Keratinocyte (primary cell): ENCODE measurements around the gene NVL. TPM values are rescaled to one million over a fixed set of nuclear protein-coding genes. Genes with fewer than 3 reads are reported as not detected.

Source experiments
- DNase-seq: peaks from one replicate; pipeline ENCODE4 v3.0.0-alpha.2; 2011; ENCODE audit warnings: low read depth, missing footprints, low spot score
- FAIRE-seq: peaks from 2 replicates; lab custom pipeline; 2011; peaks lifted over from hg19 to GRCh38; lab: Jason Lieb, UNC
- H2AFZ ChIP-seq: 2 replicates; pipeline ENCODE4 v1.6.0; 2012; ENCODE audit warnings: low read length, control low read depth, inconsistent platforms; ENCODE audit not compliant: control insufficient read depth
- H3K27ac ChIP-seq: 2 replicates; pipeline ENCODE4 v1.5.1; 2011; ENCODE audit warnings: low read length; ENCODE audit not compliant: control insufficient read depth, insufficient read depth
- H3K27me3 ChIP-seq: 3 replicates; pipeline ENCODE4 v1.6.0; 2011; ENCODE audit warnings: low read length; ENCODE audit not compliant: control insufficient read depth, insufficient read depth; ENCODE audit errors: extremely low read depth
- H3K36me3 ChIP-seq, 2 experiments: 2 replicates in 1 of 2; 3 replicates in 1 of 2; pipeline ENCODE4 v1.5.1; 2011; ENCODE audit warnings: low read length in 2 of 2, mild to moderate bottlenecking in 1 of 2; ENCODE audit not compliant: control insufficient read depth in 2 of 2, insufficient read depth in 2 of 2; ENCODE audit errors: extremely low read depth in 1 of 2
- H3K4me1 ChIP-seq: 3 replicates; pipeline ENCODE4 v1.5.1; 2011; ENCODE audit warnings: low read length; ENCODE audit not compliant: control insufficient read depth, insufficient read depth; ENCODE audit errors: extremely low read depth
- H3K4me2 ChIP-seq: 3 replicates; pipeline ENCODE4 v1.6.0; 2011; ENCODE audit warnings: low read depth, low read length; ENCODE audit not compliant: control insufficient read depth, insufficient read depth; ENCODE audit errors: extremely low read depth
- H3K4me3 ChIP-seq, 3 experiments: fragments of 200-600 bp in 1 of 3; sonication (generic) in 1 of 3; 2 replicates in 2 of 3; 3 replicates in 1 of 3; pipeline ENCODE4 v1.5.1; 2011 to 2016; ENCODE audit warnings: low read length in 3 of 3, mild to moderate bottlenecking in 3 of 3, control low read depth in 2 of 3, inconsistent platforms in 1 of 3, low read depth in 1 of 3, mixed read lengths in 1 of 3, mixed run types in 1 of 3, moderate library complexity in 1 of 3; ENCODE audit not compliant: control insufficient read depth in 2 of 3, insufficient read depth in 2 of 3; ENCODE audit errors: extremely low read depth in 1 of 3
- H3K79me2 ChIP-seq: 2 replicates; pipeline ENCODE4 v1.6.0; 2012; ENCODE audit warnings: low read length; ENCODE audit not compliant: control insufficient read depth, insufficient read depth
- H3K9ac ChIP-seq: 3 replicates; pipeline ENCODE4 v1.6.0; 2011; ENCODE audit warnings: low read length; ENCODE audit not compliant: control insufficient read depth, insufficient read depth; ENCODE audit errors: extremely low read depth
- H3K9me1 ChIP-seq: 3 replicates; pipeline ENCODE4 v1.6.0; 2011; ENCODE audit warnings: low read length; ENCODE audit not compliant: control insufficient read depth, insufficient read depth; ENCODE audit errors: extremely low read depth
- H3K9me3 ChIP-seq: 2 replicates; pipeline ENCODE4 v1.5.1; 2012; ENCODE audit warnings: low read depth, low read length; ENCODE audit not compliant: control insufficient read depth
- H4K20me1 ChIP-seq: 3 replicates; pipeline ENCODE4 v1.6.0; 2011; ENCODE audit warnings: low read length; ENCODE audit not compliant: control insufficient read depth, insufficient read depth; ENCODE audit errors: extremely low read depth
- EZH2 ChIP-seq: IDR thresholded peaks from one replicate; pipeline ENCODE4 v1.6.1; 2012; ENCODE audit warnings: inconsistent platforms, mild to moderate bottlenecking, low read length, moderate library complexity
- dilution Hi-C: fragments of 300-500 bp; cut with MboI; formaldehyde crosslinking; loops from one replicate; pipeline ENCODE4 v1.7.0; 2020; ENCODE audit warnings: low sequenced_read_pairs; ENCODE audit not compliant: extremely low pct_ligation_motif_present
- polyA plus RNA-seq, 5 experiments: library from polyadenylated mRNA; depleted of rRNA in 3 of 5; stranded (reverse) in 3 of 5; stranded (forward) in 1 of 5; unstranded in 1 of 5; fragments of >200 nt; gene quantifications; 1 replicate in 1 of 5; 2 replicates in 3 of 5; 3 replicates in 1 of 5; pipeline versions ENCODE4 v1.2.1 to v1.2.3, GENCODE V29; 2011 to 2012; ENCODE audit warnings: missing spikeins in 2 of 5, low read depth in 1 of 5, low replicate concordance in 1 of 5
- TF ChIP-seq, protein P1 (sequence below), 3 experiments: IDR thresholded peaks in 1 of 3; conservative IDR thresholded peaks in 1 of 3; optimal IDR thresholded peaks in 1 of 3; 2 replicates in 2 of 3; 3 replicates in 1 of 3; pipeline versions ENCODE3 to v1.5.1; 2011; ENCODE audit warnings: low read length in 3 of 3, mild to moderate bottlenecking in 3 of 3, moderate library complexity in 2 of 3, control low read depth in 1 of 3, inconsistent platforms in 1 of 3; ENCODE audit not compliant: insufficient read depth in 2 of 3; ENCODE audit errors: extremely low read depth in 1 of 3

The NVL gene
- polyA plus RNA-seq, 1 donor (not counting 4 experiments of a cell fraction or from before 2014, with no cell fraction given), result 24.9 TPM

DNA sequence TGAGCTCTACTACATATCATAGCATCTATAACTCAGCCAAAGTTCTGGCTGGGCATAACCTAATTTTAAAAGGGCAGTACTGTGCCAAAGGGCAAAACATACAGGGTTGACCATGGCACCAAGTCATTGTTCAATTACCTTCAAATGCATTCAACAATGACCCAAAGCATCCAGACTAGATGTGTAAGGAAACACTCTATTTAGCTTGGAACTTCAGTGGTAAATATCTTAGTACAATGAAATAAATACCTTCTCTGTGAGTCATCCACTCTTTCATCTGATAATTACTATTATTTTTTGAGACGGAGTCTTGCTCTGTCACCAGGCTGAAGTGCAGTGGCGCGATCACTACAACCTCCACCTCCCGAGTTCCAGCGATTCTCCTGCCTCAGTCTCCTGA, 70.0 kb downstream of the NVL start:
- Histone ChIP-seq H3K9me1 (no peaks in the 10 kb centered on the region), H4K20me1 (no peaks in the 10 kb centered on the region), H3K27me3 (no peaks in the 10 kb centered on the region), H2AFZ (no peak overlapping the region), H3K4me1 (no peaks in the 10 kb centered on the region), H3K4me2 (no peak overlapping the region), H3K36me3 (peaks cover 1 to 3% of the 10 kb centered on the region in 2 experiments), H3K27ac (no peak overlapping the region), H3K9me3 (no peaks in the 10 kb centered on the region), H3K9ac (no peak overlapping the region), H3K4me3 (no peak overlapping the region), H3K79me2 (no peaks in the 10 kb centered on the region)
- DNase-seq (no peak), FAIRE-seq (no peak)
- dilution Hi-C loops, result no loop called here
- TF ChIP-seq EZH2, result no peak
- TF ChIP-seq, protein P1, sequence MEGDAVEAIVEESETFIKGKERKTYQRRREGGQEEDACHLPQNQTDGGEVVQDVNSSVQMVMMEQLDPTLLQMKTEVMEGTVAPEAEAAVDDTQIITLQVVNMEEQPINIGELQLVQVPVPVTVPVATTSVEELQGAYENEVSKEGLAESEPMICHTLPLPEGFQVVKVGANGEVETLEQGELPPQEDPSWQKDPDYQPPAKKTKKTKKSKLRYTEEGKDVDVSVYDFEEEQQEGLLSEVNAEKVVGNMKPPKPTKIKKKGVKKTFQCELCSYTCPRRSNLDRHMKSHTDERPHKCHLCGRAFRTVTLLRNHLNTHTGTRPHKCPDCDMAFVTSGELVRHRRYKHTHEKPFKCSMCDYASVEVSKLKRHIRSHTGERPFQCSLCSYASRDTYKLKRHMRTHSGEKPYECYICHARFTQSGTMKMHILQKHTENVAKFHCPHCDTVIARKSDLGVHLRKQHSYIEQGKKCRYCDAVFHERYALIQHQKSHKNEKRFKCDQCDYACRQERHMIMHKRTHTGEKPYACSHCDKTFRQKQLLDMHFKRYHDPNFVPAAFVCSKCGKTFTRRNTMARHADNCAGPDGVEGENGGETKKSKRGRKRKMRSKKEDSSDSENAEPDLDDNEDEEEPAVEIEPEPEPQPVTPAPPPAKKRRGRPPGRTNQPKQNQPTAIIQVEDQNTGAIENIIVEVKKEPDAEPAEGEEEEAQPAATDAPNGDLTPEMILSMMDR (optimal IDR thresholded peaks at IDR 0.05 in 1 of 3, IDR thresholded peaks at IDR 0.05 in 1 of 3, conservative IDR thresholded peaks at IDR 0.05 in 1 of 3; ENCODE audit: extremely low read depth in 1 of 3, insufficient read depth in 2 of 3, low read length in 3 of 3), result no peak

DNA sequence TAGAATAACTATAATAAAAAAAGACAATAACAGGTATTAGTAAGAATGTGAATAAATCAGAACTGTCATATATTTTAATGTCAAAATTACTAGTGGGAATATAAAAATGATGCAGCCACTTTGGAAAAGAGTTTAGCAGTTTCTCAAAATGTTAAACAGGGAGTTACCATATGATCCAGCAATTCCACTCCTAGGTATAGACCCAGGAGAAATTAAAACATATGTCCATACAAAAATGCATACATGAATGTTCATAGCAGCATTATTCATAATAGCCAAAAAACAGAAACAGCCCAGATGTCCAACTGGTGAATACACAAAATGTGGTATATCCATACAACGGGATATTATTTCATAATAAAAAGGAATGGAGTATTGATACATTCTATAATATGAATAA, 71.6 kb downstream of the NVL start:
- no peak overlapping the region for H3K9ac ChIP-seq
- H4K20me1 ChIP-seq, result no peaks in the 10 kb centered on the region
- TF ChIP-seq, protein P1 (optimal IDR thresholded peaks at IDR 0.05 in 1 of 3, IDR thresholded peaks at IDR 0.05 in 1 of 3, conservative IDR thresholded peaks at IDR 0.05 in 1 of 3; ENCODE audit: extremely low read depth in 1 of 3, insufficient read depth in 2 of 3, low read length in 3 of 3), result no peak
- TF ChIP-seq EZH2, result no peak
- H3K27ac ChIP-seq, result no peak overlapping the region
- H3K4me1 ChIP-seq, result no peaks in the 10 kb centered on the region
- H3K4me2 ChIP-seq, result no peak overlapping the region
- H3K27me3 ChIP-seq, result no peaks in the 10 kb centered on the region
- H3K9me1 ChIP-seq, result no peaks in the 10 kb centered on the region
- no peaks in the 10 kb centered on the region for H3K9me3 ChIP-seq
- DNase-seq (no peak), FAIRE-seq (no peak)
- dilution Hi-C loops, result no loop called here
- H2AFZ ChIP-seq, result no peak overlapping the region
- H3K4me3 ChIP-seq, result no peak overlapping the region
- H3K36me3 ChIP-seq, result peaks cover 0 to 3% of the 10 kb centered on the region in 2 experiments
- H3K79me2 ChIP-seq, result no peaks in the 10 kb centered on the region
